ENCODE results near the gene HCN2.

HCN2 gene

GRCh38 chr19:615619-616018, 25.9 kb downstream of the HCN2 start:
- no peak for TF ChIP-seq CTCF (IDR thresholded peaks at IDR 0.05)

GRCh38 chr19:616062-616700, 26.5 kb downstream of the HCN2 start:
- no peak for TF ChIP-seq CTCF (IDR thresholded peaks at IDR 0.05)

GRCh38 chr19:616747-617526, 27.3 kb downstream of the HCN2 start:
- no peak for TF ChIP-seq CTCF (IDR thresholded peaks at IDR 0.05)

- no peak for TF ChIP-seq CTCF (IDR thresholded peaks at IDR 0.05)
These were observed 28.0 kb downstream of the HCN2 start for GRCh38 chr19:617551-618246.

GRCh38 chr19:618247-618619, 28.6 kb downstream of the HCN2 start:
- no peak for TF ChIP-seq CTCF (IDR thresholded peaks at IDR 0.05)

- no peak for TF ChIP-seq CTCF (IDR thresholded peaks at IDR 0.05)
These were observed 29.1 kb downstream of the HCN2 start for GRCh38 chr19:618674-619285.

- TF ChIP-seq CTCF (IDR thresholded peaks at IDR 0.05), result no peak
These were observed 29.8 kb downstream of the HCN2 start for GRCh38 chr19:619286-620002.

All from LNCAP (cell line).